GM21723 (cell line): ENCODE results near the gene APRT.
A peak's percentile ranks its signal among the peaks of the same experiment; 100 is the strongest.
"Not testable (repeated sequence)": the region's sequence is repeated elsewhere in the genome, so short reads cannot be mapped to it uniquely, and the experiment has no call there.

ENCODE experiments used
- ATAC-seq: cut with Tn5 transposase; IDR thresholded peaks from one replicate; pipeline ENCODE4 v1.9.1; 2021; ENCODE audit warnings: mild to moderate bottlenecking, moderate library complexity; ENCODE audit not compliant: unreplicated experiment

APRT gene

GRCh38 chr16:88790312-88791211, 21.2 kb downstream of the APRT start:
- no peak for ATAC-seq

- no peak for ATAC-seq
Measured at GRCh38 chr16:88789594-88789993, 22.1 kb downstream of the APRT start.

DNA sequence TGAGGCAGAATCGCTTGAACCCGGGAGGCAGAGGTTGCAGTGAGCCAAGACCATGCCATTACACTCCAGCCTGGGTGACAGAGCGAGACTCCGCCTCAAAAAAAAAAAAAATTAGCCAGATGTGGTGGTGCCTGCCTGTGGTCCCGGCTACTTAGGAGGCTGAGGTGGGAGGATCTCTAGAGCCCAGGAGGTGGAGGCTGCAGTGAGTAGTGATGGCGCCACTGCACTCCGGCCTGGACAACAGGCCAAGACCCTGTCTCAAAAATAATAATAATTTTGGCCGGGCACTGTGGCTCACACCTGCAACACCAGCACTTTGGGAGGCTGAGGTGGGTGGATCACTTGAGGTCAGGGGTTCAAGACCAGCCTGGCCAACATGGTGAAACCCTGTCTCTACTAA, 23.0 kb downstream of the APRT start:
- ATAC-seq, result not testable (repeated sequence)

DNA sequence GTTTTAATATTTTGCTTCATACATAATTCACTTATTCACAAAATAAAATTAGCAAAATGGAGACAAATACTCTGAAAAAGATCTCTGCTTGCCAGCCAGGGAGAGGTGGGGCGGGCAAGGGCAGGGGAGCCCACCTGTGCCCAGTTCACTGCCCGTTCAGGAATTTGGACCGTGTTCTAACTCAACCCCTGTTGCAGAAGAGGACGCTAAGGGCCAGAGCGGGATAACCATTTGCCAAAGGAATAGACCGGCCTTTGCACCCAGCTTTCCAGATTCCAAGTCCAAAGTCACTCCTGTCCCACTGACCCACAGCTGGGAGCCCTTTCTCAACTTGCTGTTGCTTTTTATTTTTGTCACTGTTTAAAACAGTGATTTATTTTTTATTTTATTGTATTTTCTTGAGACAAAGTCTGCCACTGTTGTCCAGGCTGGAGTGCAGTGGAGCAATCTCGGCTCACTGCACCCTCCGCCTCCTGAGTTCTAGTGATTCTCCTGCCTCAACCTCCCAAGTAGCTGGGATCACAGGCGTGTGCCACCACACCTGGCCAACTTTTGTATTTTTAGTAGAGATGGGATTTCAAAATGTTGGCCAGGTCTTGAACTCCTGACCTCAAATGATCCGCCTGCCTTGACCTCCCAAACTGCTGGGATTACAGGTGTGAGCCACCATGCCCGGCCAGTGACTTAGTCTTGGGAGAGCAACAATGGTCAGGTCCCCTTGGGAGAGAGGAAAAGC, 24.0 kb downstream of the APRT start:
- no peak for ATAC-seq

DNA sequence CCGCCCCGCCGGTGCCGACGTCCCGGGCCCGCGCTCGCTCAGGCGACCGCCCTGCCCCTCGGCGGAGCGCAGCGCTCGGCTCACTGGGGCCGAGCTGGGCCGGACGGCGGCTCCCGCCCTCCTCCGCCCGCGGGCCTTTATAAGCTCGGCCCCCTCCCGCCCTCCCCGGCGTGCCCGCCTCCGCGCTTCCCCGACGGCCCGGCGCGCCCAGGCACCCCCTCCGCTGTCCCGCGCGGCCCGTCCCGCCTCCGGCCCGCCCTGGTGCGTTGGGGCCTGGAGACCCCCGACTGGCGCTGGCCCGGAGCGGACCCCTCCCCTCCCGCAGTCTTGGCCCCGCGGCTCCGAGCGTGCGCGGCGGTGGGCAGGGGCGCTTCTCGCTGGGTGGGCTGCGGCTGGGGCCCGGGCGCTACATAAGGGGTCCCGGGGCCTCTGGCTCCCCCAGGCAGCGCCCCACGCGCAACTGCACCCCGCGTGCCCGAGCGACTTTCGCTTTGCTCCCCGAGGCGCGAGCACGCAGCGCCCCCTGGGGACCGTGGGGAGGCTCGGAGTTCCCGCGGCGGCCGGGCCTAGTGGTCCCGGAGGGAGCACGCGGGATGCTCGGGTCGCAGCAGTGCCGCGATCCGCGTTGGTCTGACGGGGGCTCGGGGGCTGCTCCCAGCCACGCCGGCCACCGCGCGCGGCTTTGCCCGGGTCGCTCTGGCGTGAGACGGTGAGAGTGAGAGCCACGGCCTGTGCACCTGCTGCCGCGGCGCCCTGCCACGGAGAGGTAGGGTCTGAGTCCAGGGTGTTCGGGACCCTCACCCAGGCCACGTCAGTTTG, 26.4 kb downstream of the APRT start, which contains the start of gene PIEZO1:
PIEZO1 (minus strand) TSS at position 115 of the 819 bp plus-strand sequence. CDS start 256 bp downstream, outside the sequence.
- no peak for ATAC-seq

GRCh38 chr16:88784856-88785105, 26.9 kb downstream of the APRT start:
- no peak for ATAC-seq

DNA sequence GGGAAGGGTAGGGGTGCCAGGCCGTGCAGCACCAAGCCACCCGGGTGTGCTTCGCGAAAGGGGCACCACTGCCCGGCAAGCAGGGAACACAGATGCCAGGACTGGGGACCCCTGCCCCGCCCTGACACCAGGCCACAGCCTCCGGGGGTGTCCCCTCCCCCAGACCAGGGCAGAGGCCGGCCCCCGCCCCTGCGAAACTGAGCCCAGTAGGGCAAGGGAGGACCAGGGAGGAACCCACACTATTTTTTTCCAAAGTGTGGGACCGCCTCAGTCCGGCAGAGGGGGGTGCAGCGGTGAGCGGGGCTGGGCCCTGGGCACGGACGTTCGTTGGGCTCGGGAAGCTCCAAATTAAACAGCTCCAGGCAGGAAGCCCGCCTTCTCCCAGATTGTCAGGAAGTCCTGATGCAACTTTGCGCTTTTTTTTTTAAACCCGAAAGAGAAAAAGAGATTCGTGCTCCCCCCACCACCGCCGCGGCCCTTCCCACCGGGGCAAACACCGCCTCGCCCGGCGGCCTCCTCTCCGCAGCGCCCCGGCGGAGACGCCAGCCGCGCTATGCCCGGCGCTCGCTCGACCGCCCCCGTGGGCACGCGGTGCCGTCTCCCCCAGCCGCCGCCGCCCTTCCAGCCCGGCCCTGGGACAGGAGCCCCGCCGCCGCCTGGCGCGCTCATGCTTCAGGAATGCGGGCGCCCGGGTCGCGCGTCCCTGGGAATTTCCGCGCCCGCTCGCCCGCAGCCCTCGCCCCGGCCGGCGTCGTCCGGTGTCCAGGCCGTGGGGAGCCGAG, 27.5 kb downstream of the APRT start:
- ATAC-seq, result peak; percentile 30

- no peak for ATAC-seq
Measured at GRCh38 chr16:88783391-88784073, 28.2 kb downstream of the APRT start.

- no peak for ATAC-seq
Measured at GRCh38 chr16:88782454-88783390, 29.0 kb downstream of the APRT start.

GRCh38 chr16:88781140-88782077, 30.3 kb downstream of the APRT start:
- no peak for ATAC-seq

- ATAC-seq, result no peak
Measured at GRCh38 chr16:88780142-88781062, 31.3 kb downstream of the APRT start.

- ATAC-seq, result no peak
Measured at GRCh38 chr16:88779406-88780141, 32.2 kb downstream of the APRT start.

DNA sequence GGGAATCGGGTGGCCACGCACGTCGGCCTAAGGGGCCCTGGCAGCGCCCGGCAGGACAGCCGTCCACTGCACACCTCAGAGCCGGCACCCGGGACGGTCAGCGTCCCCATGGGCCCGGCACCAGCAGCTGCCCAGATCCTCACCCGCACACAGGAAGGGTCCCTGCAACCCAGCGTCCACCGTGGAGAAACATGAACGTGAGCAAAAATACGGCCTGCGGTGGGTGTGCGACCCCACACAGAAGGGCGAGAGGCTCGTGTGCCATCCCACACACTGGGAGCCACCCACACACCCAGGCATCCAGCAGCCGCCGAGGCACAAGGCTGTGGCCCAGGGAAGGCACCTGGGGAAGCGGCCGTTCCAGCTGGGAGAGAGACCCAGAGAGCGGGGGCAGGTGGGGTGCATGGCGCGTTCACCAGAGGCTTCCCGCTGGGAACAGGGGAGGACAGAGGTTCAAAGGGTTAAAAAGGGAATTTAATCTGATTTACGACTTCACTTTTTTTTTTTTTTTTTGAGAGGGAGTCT, 33.1 kb downstream of the APRT start:
- no peak for ATAC-seq

DNA sequence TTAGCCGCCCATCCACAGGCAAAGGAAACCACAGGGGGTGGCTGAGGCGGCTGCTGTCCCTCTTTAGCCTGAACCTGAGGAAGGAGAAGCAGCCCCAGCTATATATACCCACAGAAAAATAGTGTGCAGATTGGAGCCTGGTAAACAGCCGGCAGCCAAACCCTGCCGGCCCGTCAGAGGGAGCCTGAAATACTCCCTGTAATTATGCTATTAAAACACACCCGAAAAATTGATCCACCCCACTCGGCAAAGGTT, 33.5 kb downstream of the APRT start:
- ATAC-seq, result no peak

GRCh38 chr16:88777471-88778270, 34.1 kb downstream of the APRT start:
- ATAC-seq, result no peak
